IMR-90 (cell line): ENCODE data around the gene TIAM1. TPM values are rescaled to one million over a fixed set of nuclear protein-coding genes. Genes with fewer than 3 reads are reported as not detected.

Experiments
- ATAC-seq: fragments of 200-7000 bp; cut with Tn5 transposase; 2 replicates; pipeline ENCODE4 v1.9.1; 2020; ENCODE audit warnings: low read depth, mild to moderate bottlenecking, moderate library complexity
- BruUV-seq: library from RNA; stranded (reverse); fragments of 400-500 nt; replicated peaks from 2 replicates; lab custom pipeline; 2021; lab: Mats Ljungman, UMichigan
- CTCF ChIA-PET: fragments of 300-600 bp; formaldehyde crosslinking; extraction: SDS; loops from one replicate; lab custom pipeline; 2021; ENCODE audit warnings: antibody characterized with exemption; lab: Yijun Ruan, JAX
- POLR2A ChIA-PET: fragments of 300-600 bp; sonication (Branson Sonifier 250); formaldehyde crosslinking; loops from one replicate; lab custom pipeline; 2022; ENCODE audit warnings: antibody characterized with exemption; ENCODE audit not compliant: unreplicated experiment; lab: Charles Lee
- DNase-seq: peaks from one replicate; pipeline ENCODE4 v3.0.0; 2013
- H2AFZ ChIP-seq: replicated peaks from 2 replicates; pipeline ENCODE3; 2013; ENCODE audit warnings: low read length, mild to moderate bottlenecking; ENCODE audit not compliant: poor library complexity
- H2AK5ac ChIP-seq: 2 replicates; pipeline ENCODE4 v1.6.1; 2013; ENCODE audit warnings: low read depth, low read length, inconsistent platforms
- H2AK9ac ChIP-seq: replicated peaks from 2 replicates; pipeline ENCODE3; 2013; ENCODE audit warnings: mild to moderate bottlenecking, low read depth, low read length, moderate library complexity; ENCODE audit not compliant: poor library complexity
- H2BK120ac ChIP-seq: 2 replicates; pipeline ENCODE4 v1.6.1; 2013; ENCODE audit warnings: low read depth, low read length, inconsistent platforms
- H2BK15ac ChIP-seq: 3 replicates; pipeline ENCODE4 v1.6.1; 2013; ENCODE audit warnings: low read depth, low read length, inconsistent platforms
- H2BK20ac ChIP-seq: 2 replicates; pipeline ENCODE4 v1.6.1; 2013; ENCODE audit warnings: low read depth, mild to moderate bottlenecking, inconsistent platforms, low read length, moderate library complexity
- H2BK5ac ChIP-seq: 2 replicates; pipeline ENCODE4 v1.6.1; 2013; ENCODE audit warnings: mild to moderate bottlenecking, low read depth, low read length, inconsistent platforms; ENCODE audit not compliant: poor library complexity, severe bottlenecking
- H3K14ac ChIP-seq: replicated peaks from 2 replicates; pipeline ENCODE4 v1.6.1; 2013; ENCODE audit warnings: low read depth, low read length, inconsistent platforms
- H3K18ac ChIP-seq: 2 replicates; pipeline ENCODE4 v1.6.1; 2013; ENCODE audit warnings: low read depth, low read length, control low read depth
- H3K23ac ChIP-seq: 2 replicates; pipeline ENCODE4 v1.6.1; 2013; ENCODE audit warnings: low read depth, low read length, inconsistent platforms
- H3K27ac ChIP-seq: 2 replicates; pipeline ENCODE4 v1.5.1; 2013; ENCODE audit warnings: mild to moderate bottlenecking, control low read depth, low read length; ENCODE audit not compliant: insufficient read depth
- H3K27me3 ChIP-seq: 2 replicates; pipeline ENCODE4 v1.6.1; 2013; ENCODE audit warnings: low read length; ENCODE audit not compliant: control insufficient read depth, insufficient read depth
- H3K36me3 ChIP-seq: 2 replicates; pipeline ENCODE4 v1.6.1; 2013; ENCODE audit warnings: low read length, mixed read lengths; ENCODE audit not compliant: control insufficient read depth, insufficient read depth
- H3K4ac ChIP-seq: 2 replicates; pipeline ENCODE4 v1.6.1; 2013; ENCODE audit warnings: low read depth, low read length, inconsistent platforms
- H3K4me1 ChIP-seq: 2 replicates; pipeline ENCODE4 v1.6.1; 2013; ENCODE audit warnings: low read length, mixed read lengths; ENCODE audit not compliant: control insufficient read depth, insufficient read depth
- H3K4me2 ChIP-seq: 2 replicates; pipeline ENCODE4 v1.6.1; 2013; ENCODE audit warnings: low read depth, mild to moderate bottlenecking, control low read depth, low read length, moderate library complexity
- H3K4me3 ChIP-seq: 2 replicates; pipeline ENCODE4 v1.5.1; 2013; ENCODE audit warnings: low read depth, mild to moderate bottlenecking, control low read depth, low read length, moderate library complexity; ENCODE audit not compliant: insufficient read depth
- H3K56ac ChIP-seq: 2 replicates; pipeline ENCODE4 v1.6.1; 2013; ENCODE audit warnings: low read length, inconsistent platforms; ENCODE audit not compliant: insufficient read depth; ENCODE audit errors: extremely low read depth
- H3K79me1 ChIP-seq, 2 experiments: 2 replicates each; pipeline ENCODE4 v1.6.1; 2013; ENCODE audit warnings: low read length in 2 of 2, inconsistent platforms in 1 of 2, low read depth in 1 of 2
- H3K9ac ChIP-seq: 2 replicates; pipeline ENCODE4 v1.6.1; 2013; ENCODE audit warnings: low read depth, low read length, control low read depth
- H3K9me1 ChIP-seq: 2 replicates; pipeline ENCODE4 v1.6.1; 2013; ENCODE audit warnings: low read length, inconsistent platforms; ENCODE audit not compliant: insufficient read depth
- H3K9me3 ChIP-seq: 2 replicates; pipeline ENCODE4 v1.6.1; 2013; ENCODE audit warnings: low read length; ENCODE audit not compliant: control insufficient read depth, insufficient read depth
- H4K20me1 ChIP-seq: 2 replicates; pipeline ENCODE4 v1.6.1; 2013; ENCODE audit warnings: low read length, inconsistent platforms; ENCODE audit not compliant: insufficient read depth
- H4K5ac ChIP-seq: 2 replicates; pipeline ENCODE4 v1.6.1; 2013; ENCODE audit warnings: mild to moderate bottlenecking, low read depth, low read length, control low read depth
- H4K8ac ChIP-seq, 2 experiments: 2 replicates each; pipeline ENCODE4 v1.6.1; 2013; ENCODE audit warnings: low read depth in 2 of 2, low read length in 2 of 2, control low read depth in 1 of 2, inconsistent platforms in 1 of 2
- H4K91ac ChIP-seq: 2 replicates; pipeline ENCODE4 v1.6.1; 2013; ENCODE audit warnings: low read depth, low read length, inconsistent platforms; ENCODE audit not compliant: insufficient read depth
- BHLHE40 ChIP-seq: fragments of 150-350 bp; IDR thresholded peaks from 2 replicates; pipeline ENCODE4 v1.6.1; 2016; ENCODE audit warnings: mild to moderate bottlenecking, low read depth, low read length
- CTCF ChIP-seq: conservative IDR thresholded peaks from 2 replicates; pipeline ENCODE4 v1.5.1; 2012; ENCODE audit warnings: mild to moderate bottlenecking, low read depth, low read length, improper control_type of control experiment
- ELK1 ChIP-seq: fragments of 150-350 bp; IDR thresholded peaks from 2 replicates; pipeline ENCODE4 v1.6.1; 2016; ENCODE audit warnings: low read depth, mild to moderate bottlenecking, low read length, moderate library complexity, borderline replicate concordance
- MAFK ChIP-seq: IDR thresholded peaks from 2 replicates; pipeline ENCODE4 v1.6.1; 2012; ENCODE audit warnings: low read depth, low read length, improper control_type of control experiment
- MAZ ChIP-seq: IDR thresholded peaks from 2 replicates; pipeline ENCODE4 v1.6.1; 2012; ENCODE audit warnings: low read depth, mild to moderate bottlenecking, low read length, improper control_type of control experiment, moderate library complexity, borderline replicate concordance
- NFE2L2 ChIP-seq: fragments of 150-350 bp; IDR thresholded peaks from 2 replicates; pipeline ENCODE4 v1.6.1; 2016; ENCODE audit warnings: low read depth, mild to moderate bottlenecking, low read length
- POLR2A ChIP-seq: IDR thresholded peaks from 2 replicates; pipeline ENCODE4 v1.6.1; 2012; ENCODE audit warnings: mild to moderate bottlenecking, low read depth, low read length
- RCOR1 ChIP-seq: IDR thresholded peaks from 2 replicates; pipeline ENCODE4 v1.6.1; 2012; ENCODE audit warnings: mild to moderate bottlenecking, low read length, improper control_type of control experiment; ENCODE audit not compliant: insufficient replicate concordance
- RFX5 ChIP-seq: IDR thresholded peaks from 2 replicates; pipeline ENCODE4 v1.8.0; 2012; ENCODE audit warnings: low read depth, mild to moderate bottlenecking, low read length, moderate library complexity
- WGBS, 2 experiments: methylation state at CpG; one replicate each; pipeline versions ENCODE4 v1.1.5 to v1.1.7; 2013; ENCODE audit warnings: missing lambda C conversion rate in 2 of 2; ENCODE audit not compliant: insufficient read length in 1 of 2; ENCODE audit errors: extremely low coverage in 2 of 2; 5-methylcytosine and 5-hydroxymethylcytosine counted together
- dilution Hi-C: fragments of 300-500 bp; cut with HindIII; formaldehyde crosslinking; loops from one replicate; pipeline ENCODE4 v1.14.3; 2018; ENCODE audit warnings: low sequenced_read_pairs; ENCODE audit not compliant: unreplicated experiment
- in situ Hi-C: fragments of 300-500 bp; cut with MboI; formaldehyde crosslinking; loops from 3 replicates; pipeline ENCODE4 v1.14.3; 2019; ENCODE audit warnings: low sequenced_read_pairs, inconsistent platforms, mixed read lengths
- intact Hi-C: fragments of 100-400 bp; cut with micrococcal nuclease; formaldehyde crosslinking; loops from 2 replicates; pipeline ENCODE4 v1.10.0; 2022
- polyA plus RNA-seq, 3 experiments: library from polyadenylated mRNA; depleted of rRNA; stranded (reverse); fragments of >200 nt; gene quantifications; 2 replicates each; pipeline ENCODE4 v1.2.3, GENCODE V29; 2012; ENCODE audit warnings: low replicate concordance in 1 of 3
- total RNA-seq: library from RNA; depleted of rRNA; stranded (reverse); fragments of >200 nt; gene quantifications from 2 replicates; pipeline ENCODE4 v1.2.3, GENCODE V29; 2012

Gene TIAM1
- total and polyA plus RNA-seq, 2 of the 4 experiments (the other 2 are of a cell fraction) = 2.9 to 9.3 TPM

- intact Hi-C loops = no loop called here
- POLR2A ChIA-PET = interaction anchor here (0.6 kb wide), 1 partner anchor 1924 kb away, joined by 10 read pairs; no protein-coding TSS in a partner anchor
- WGBS, 2 experiments = no CpG with 5 or more reads among the region's 6 CpGs
- H2BK5ac ChIP-seq = no peak overlapping the region
- H4K5ac ChIP-seq = no peak overlapping the region
- no peak overlapping the region for H2AFZ ChIP-seq
- BruUV-seq = no TSS peak
- no peak overlapping the region for H3K27ac ChIP-seq
- no peaks in the 10 kb centered on the region for H3K9me3 ChIP-seq
- no peaks in the 10 kb centered on the region for H3K27me3 ChIP-seq
- DNase-seq = no peak
- H2AK9ac ChIP-seq = no peak overlapping the region
- no peak overlapping the region for H3K23ac ChIP-seq
- H3K18ac ChIP-seq = no peak overlapping the region
- no peaks in the 10 kb centered on the region for H3K9me1 ChIP-seq
- H2AK5ac ChIP-seq = no peak overlapping the region
- in situ Hi-C loops = no loop called here
- H3K4me3 ChIP-seq = no peak overlapping the region
- no peak overlapping the region for H3K56ac ChIP-seq
- no peak overlapping the region for H4K91ac ChIP-seq
- H2BK20ac ChIP-seq = no peak overlapping the region
- dilution Hi-C loops = no loop called here
- no peak overlapping the region for H3K4me2 ChIP-seq
- H3K14ac ChIP-seq = no peak overlapping the region
- no peak overlapping the region for H2BK15ac ChIP-seq
- TF ChIP-seq CTCF = no peak
- TF ChIP-seq BHLHE40 = no peak
- TF ChIP-seq ELK1 = no peak
- TF ChIP-seq RCOR1 = no peak
- no peak for TF ChIP-seq NFE2L2
- no peak for TF ChIP-seq MAFK
- TF ChIP-seq MAZ = no peak
- TF ChIP-seq POLR2A = no peak
- no peak for TF ChIP-seq RFX5
- no peaks in the 10 kb centered on the region; the same call in 1 of the 2 replicates for H3K4me1 ChIP-seq
- H3K4ac ChIP-seq = no peak overlapping the region
- no peaks in the 10 kb centered on the region for H3K79me1 ChIP-seq
- no peaks in the 10 kb centered on the region for H4K20me1 ChIP-seq
- no peak overlapping the region for H2BK120ac ChIP-seq
- H3K36me3 ChIP-seq = no peaks in the 10 kb centered on the region
- H3K9ac ChIP-seq = no peak overlapping the region
- no peak overlapping the region for H4K8ac ChIP-seq
- ATAC-seq = no peak
- CTCF ChIA-PET = no interaction called here
These were observed 68.2 kb downstream of the TIAM1 start for GRCh38 chr21:31275901-31276300.
